Endothelial cell of umbilical vein (primary cell): ENCODE results near the gene CAPN2. TPM values are rescaled to one million over a fixed set of nuclear protein-coding genes. Genes with fewer than 3 reads are reported as not detected.

Experiments
- BruUV-seq: library from RNA; stranded (reverse); fragments of 400-500 nt; replicated peaks from 2 replicates; lab custom pipeline; 2021; lab: Mats Ljungman, UMichigan
- CTCF ChIA-PET: fragments of 300-600, 350-600 bp; sonication (Branson Sonifier 250); formaldehyde crosslinking; loops from one replicate; lab custom pipeline; 2021; ENCODE audit warnings: antibody characterized with exemption, inconsistent platforms; lab: Charles Lee
- POLR2A ChIA-PET: fragments of 300-600, 350-600 bp; sonication (Branson Sonifier 250); formaldehyde crosslinking; loops from one replicate; lab custom pipeline; 2021; ENCODE audit warnings: antibody characterized with exemption, inconsistent platforms; lab: Charles Lee
- DNase-seq: peaks from one replicate; pipeline ENCODE4 v3.0.0-alpha.2; 2011; ENCODE audit warnings: low read depth, low spot score
- FAIRE-seq: peaks from 2 replicates; lab custom pipeline; 2011; peaks lifted over from hg19 to GRCh38; lab: Jason Lieb, UNC
- H2AFZ ChIP-seq: 2 replicates; pipeline ENCODE4 v1.6.0; 2012; ENCODE audit warnings: low read depth, low read length, control low read depth, inconsistent platforms
- H3K27ac ChIP-seq: 2 replicates; pipeline ENCODE4 v1.5.1; 2011; ENCODE audit warnings: low read depth, mild to moderate bottlenecking, control low read depth, low read length, moderate library complexity; ENCODE audit not compliant: insufficient read depth
- H3K27me3 ChIP-seq, 2 experiments: 2 replicates each; pipeline versions ENCODE4 v1.6.0 to v1.6.1; 2011; ENCODE audit warnings: low read length in 2 of 2, mixed read lengths in 1 of 2; ENCODE audit not compliant: control insufficient read depth in 2 of 2, insufficient read depth in 2 of 2
- H3K36me3 ChIP-seq, 2 experiments: 2 replicates in 1 of 2; 3 replicates in 1 of 2; pipeline ENCODE4 v1.5.1; 2011; ENCODE audit warnings: low read length in 2 of 2, mild to moderate bottlenecking in 1 of 2, moderate library complexity in 1 of 2; ENCODE audit not compliant: control insufficient read depth in 2 of 2, insufficient read depth in 2 of 2; ENCODE audit errors: extremely low read depth in 1 of 2
- H3K4me1 ChIP-seq: 3 replicates; pipeline ENCODE4 v1.5.1; 2011; ENCODE audit warnings: mild to moderate bottlenecking, low read length; ENCODE audit not compliant: control insufficient read depth, insufficient read depth; ENCODE audit errors: extremely low read depth
- H3K4me2 ChIP-seq: 2 replicates; pipeline ENCODE4 v1.6.1; 2011; ENCODE audit warnings: low read length, control low read depth, mixed read lengths; ENCODE audit not compliant: insufficient read depth
- H3K4me3 ChIP-seq, 3 experiments: fragments of 200-600 bp in 1 of 3; sonication (generic), shearing (Covaris generic) in 1 of 3; replicated peaks in 1 of 3; 2 replicates each; pipeline ENCODE4 v1.5.1; 2011 to 2016; ENCODE audit warnings: control low read depth in 3 of 3, low read length in 3 of 3, mild to moderate bottlenecking in 2 of 3, inconsistent platforms in 1 of 3, low read depth in 1 of 3, moderate library complexity in 1 of 3; ENCODE audit not compliant: insufficient read depth in 1 of 3
- H3K79me2 ChIP-seq: 2 replicates; pipeline ENCODE4 v1.6.0; 2012; ENCODE audit warnings: low read length, inconsistent platforms; ENCODE audit not compliant: control insufficient read depth, insufficient read depth
- H3K9ac ChIP-seq: replicated peaks from 2 replicates; pipeline ENCODE3; 2011; ENCODE audit warnings: low read length, control low read depth; ENCODE audit not compliant: insufficient read depth; ENCODE audit errors: extremely low read depth
- H3K9me1 ChIP-seq: replicated peaks from 3 replicates; pipeline ENCODE4 v1.6.0; 2011; ENCODE audit warnings: mild to moderate bottlenecking, low read length; ENCODE audit not compliant: control insufficient read depth, insufficient read depth; ENCODE audit errors: extremely low read depth
- H3K9me3 ChIP-seq: replicated peaks from 2 replicates; pipeline ENCODE4 v1.5.1; 2012; ENCODE audit warnings: low read length, inconsistent platforms; ENCODE audit not compliant: control insufficient read depth, insufficient read depth
- H4K20me1 ChIP-seq: replicated peaks from 2 replicates; pipeline ENCODE3; 2011; ENCODE audit warnings: mild to moderate bottlenecking, low read length; ENCODE audit not compliant: control insufficient read depth, insufficient read depth; ENCODE audit errors: extremely low read depth
- CTCF ChIP-seq, 2 donors: IDR thresholded peaks; 1 replicate in 1 of 2; 2 replicates in 1 of 2; pipeline ENCODE4 v1.5.1; 2011; ENCODE audit warnings: low read length in 2 of 2, mild to moderate bottlenecking in 2 of 2, moderate library complexity in 2 of 2, control low read depth in 1 of 2, inconsistent platforms in 1 of 2, low read depth in 1 of 2; ENCODE audit not compliant: insufficient read depth in 1 of 2; ENCODE audit errors: extremely low read depth in 1 of 2
- EZH2 ChIP-seq: IDR thresholded peaks from 2 replicates; pipeline ENCODE4 v1.6.1; 2012; ENCODE audit warnings: borderline replicate concordance, low read depth, mild to moderate bottlenecking, moderate library complexity, low read length, inconsistent platforms; ENCODE audit not compliant: severe bottlenecking
- FOS ChIP-seq: IDR thresholded peaks from 2 replicates; pipeline ENCODE4 v1.6.1; 2011; ENCODE audit warnings: mild to moderate bottlenecking, low read length, moderate library complexity, borderline replicate concordance; ENCODE audit not compliant: insufficient read depth
- MAX ChIP-seq: IDR thresholded peaks from 2 replicates; pipeline ENCODE4 v1.6.1; 2011; ENCODE audit not compliant: insufficient read depth, insufficient read length
- MYC ChIP-seq: IDR thresholded peaks from one replicate; pipeline ENCODE4 v1.6.1; 2011; ENCODE audit warnings: mild to moderate bottlenecking, low read depth, low read length
- POLR2A ChIP-seq: IDR thresholded peaks from 2 replicates; pipeline ENCODE4 v1.6.1; 2012; ENCODE audit warnings: low read depth, mild to moderate bottlenecking, control low read depth, low read length
- POLR2AphosphoS5 ChIP-seq: IDR thresholded peaks from 2 replicates; pipeline ENCODE4 v1.6.1; 2012; ENCODE audit warnings: low read depth, mild to moderate bottlenecking, control low read depth, low read length, moderate library complexity; ENCODE audit not compliant: insufficient read depth
- dilution Hi-C: fragments of 300-500 bp; cut with MboI; formaldehyde crosslinking; loops from one replicate; pipeline ENCODE4 v1.15.0; 2019; ENCODE audit warnings: low sequenced_read_pairs; ENCODE audit not compliant: extremely low pct_ligation_motif_present
- intact Hi-C: fragments of 100-400 bp; cut with micrococcal nuclease; formaldehyde crosslinking; loops from one replicate; pipeline ENCODE4 v1.10.0; 2022
- polyA plus RNA-seq, 4 experiments: library from polyadenylated mRNA; depleted of rRNA in 3 of 4; stranded (reverse) in 3 of 4; unstranded in 1 of 4; fragments of >200 nt; gene quantifications; 2 replicates each; pipeline versions ENCODE4 v1.2.1 to v1.2.3, GENCODE V29; 2011 to 2012; ENCODE audit warnings: missing spikeins in 1 of 4
- total RNA-seq: library from RNA; stranded (reverse); gene quantifications from 2 replicates; pipeline ENCODE4 v1.2.3, GENCODE V29; 2021

Gene CAPN2
- total and polyA plus RNA-seq, 2 donors (not counting 3 experiments of a cell fraction or from before 2014, with no cell fraction given) = 110 to 420 TPM

GRCh38 chr1:223755432-223755792, 43.1 kb downstream of the CAPN2 start:
- H3K9ac ChIP-seq = no peak overlapping the region
- H3K9me1 ChIP-seq = no peaks in the 10 kb centered on the region
- no peak overlapping the region for H3K4me3 ChIP-seq
- TF ChIP-seq CTCF (IDR thresholded peaks at IDR 0.05; ENCODE audit: extremely low read depth in 1 of 2, insufficient read depth in 1 of 2, low read depth in 1 of 2, low read length in 2 of 2) (no peak), POLR2AphosphoS5 (no peak), MAX (no peak), POLR2A (no peak), EZH2 (no peak), MYC (no peak), FOS (no peak)
- dilution Hi-C loops = no loop called here
- no peak overlapping the region for H2AFZ ChIP-seq
- POLR2A ChIA-PET = no interaction called here
- DNase-seq (no peak), FAIRE-seq (no peak)
- peaks cover 28 to 63% of the 10 kb centered on the region in 2 experiments for H3K36me3 ChIP-seq
- H3K79me2 ChIP-seq = peaks cover 4% of the 10 kb centered on the region
- CTCF ChIA-PET = interaction anchor here (2.5 kb wide), 1 partner anchor 17 kb away, joined by 9 read pairs; no protein-coding TSS in a partner anchor
- H3K27me3 ChIP-seq = no peaks in the 10 kb centered on the region
- no peaks in the 10 kb centered on the region for H3K9me3 ChIP-seq
- H4K20me1 ChIP-seq = no peaks in the 10 kb centered on the region
- H3K27ac ChIP-seq = no peak overlapping the region
- H3K4me1 ChIP-seq = no peaks in the 10 kb centered on the region
- H3K4me2 ChIP-seq = no peak overlapping the region
- BruUV-seq = no TSS peak
- intact Hi-C loops = no loop called here
